Measurements from ENCODE around the gene RNU11. TPM values are rescaled to one million over a fixed set of nuclear protein-coding genes. Genes with fewer than 3 reads are reported as not detected.
A peak's percentile ranks its signal among the peaks of the same experiment; 100 is the strongest.
"Not testable (repeated sequence)": the region's sequence is repeated elsewhere in the genome, so short reads cannot be mapped to it uniquely, and the experiment has no call there.

RNU11 gene
- total and polyA plus RNA-seq, 7 donors = not detected

DNA sequence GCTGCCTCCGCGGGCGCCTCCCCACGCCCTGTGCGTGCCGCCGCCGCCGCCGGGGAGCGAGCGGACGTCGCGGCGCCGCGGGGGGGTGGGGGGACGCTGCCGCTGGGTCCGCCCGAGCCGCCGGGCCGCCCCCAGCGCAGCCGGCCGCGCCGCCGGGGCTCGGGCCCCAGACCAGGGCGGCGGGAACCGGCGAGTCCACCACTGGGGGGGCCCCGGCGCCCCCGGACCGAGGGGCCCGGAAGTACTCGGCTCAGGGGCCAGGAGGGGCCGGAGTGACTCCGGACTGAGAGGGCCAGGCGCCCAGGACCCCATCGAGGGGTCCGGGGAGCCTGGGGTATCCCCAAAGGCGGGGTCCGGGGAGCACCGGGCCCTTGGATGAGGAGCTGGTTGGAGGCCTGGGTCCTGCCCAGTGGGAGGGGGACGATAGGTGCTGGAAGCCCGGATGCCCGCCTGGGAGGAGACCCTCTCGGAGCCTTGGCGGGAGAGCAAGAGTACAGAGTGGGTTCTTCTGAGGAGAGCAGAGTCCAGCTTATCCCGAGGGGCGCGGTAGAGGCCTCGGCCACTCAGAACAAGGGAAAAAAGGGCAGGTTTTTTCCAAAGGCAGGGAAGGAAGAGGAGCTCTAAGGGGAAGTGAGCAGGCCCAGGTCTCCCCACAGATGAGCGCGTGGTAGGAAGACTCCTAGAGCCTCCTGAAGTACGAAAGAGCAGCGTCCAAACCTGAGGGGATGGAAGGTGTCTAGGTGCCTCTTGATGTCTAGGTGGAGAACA lies 20.7 kb downstream of the RNU11 start:
- intact Hi-C loops (cut with DNase I) = loop anchor here in 1 of 2 donors (2.0 kb wide), 1 partner anchor 20 kb away; the partner anchor contains the start of gene RNU11
- DNase-seq (peak; percentile 81 to 85), ATAC-seq (peak; percentile 82 to 85 (median 84))
- WGBS, 3 donors = 1 to 2% (median 2%) methylated on average over 26 to 56 of the region's 63 CpGs
- peak overlapping the region; percentile 99 for H3K27ac ChIP-seq
- H3K4me1 ChIP-seq = peaks cover 5% of the 10 kb centered on the region
- H3K27me3 ChIP-seq (ENCODE audit: insufficient read depth in 3 of 3, low read length in 2 of 3) = no peaks in the 10 kb centered on the region
- H3K4me3 ChIP-seq = peak overlapping the region; percentile 82
- no peaks in the 10 kb centered on the region for H3K9me3 ChIP-seq
- TF ChIP-seq CTCF (IDR thresholded peaks at IDR 0.05) = no peak
- no peaks in the 10 kb centered on the region for H3K36me3 ChIP-seq (ENCODE audit: insufficient read depth in 1 of 2, low read depth in 1 of 2)

GRCh38 chr1:28671254-28671780 lies 22.9 kb downstream of the RNU11 start:
- H3K9me3 ChIP-seq = no peaks in the 10 kb centered on the region
- no peak for TF ChIP-seq CTCF (IDR thresholded peaks at IDR 0.05)
- no peaks in the 10 kb centered on the region for H3K36me3 ChIP-seq (ENCODE audit: insufficient read depth in 1 of 2, low read depth in 1 of 2)
- no peak overlapping the region for H3K4me3 ChIP-seq
- DNase-seq (no peak), ATAC-seq (no peak)
- intact Hi-C loops (cut with DNase I) = loop anchor here in 1 of 2 donors (10.0 kb wide), 1 partner anchor 63 kb away; the partner anchor contains the start of gene YTHDF2
- H3K27me3 ChIP-seq (ENCODE audit: insufficient read depth in 3 of 3, low read length in 2 of 3) = no peaks in the 10 kb centered on the region
- peaks cover 11% of the 10 kb centered on the region for H3K4me1 ChIP-seq
- WGBS, 3 donors = 86 to 91% (median 86%) methylated on average over 20 of the region's 20 CpGs
- H3K27ac ChIP-seq = no peak overlapping the region

DNA sequence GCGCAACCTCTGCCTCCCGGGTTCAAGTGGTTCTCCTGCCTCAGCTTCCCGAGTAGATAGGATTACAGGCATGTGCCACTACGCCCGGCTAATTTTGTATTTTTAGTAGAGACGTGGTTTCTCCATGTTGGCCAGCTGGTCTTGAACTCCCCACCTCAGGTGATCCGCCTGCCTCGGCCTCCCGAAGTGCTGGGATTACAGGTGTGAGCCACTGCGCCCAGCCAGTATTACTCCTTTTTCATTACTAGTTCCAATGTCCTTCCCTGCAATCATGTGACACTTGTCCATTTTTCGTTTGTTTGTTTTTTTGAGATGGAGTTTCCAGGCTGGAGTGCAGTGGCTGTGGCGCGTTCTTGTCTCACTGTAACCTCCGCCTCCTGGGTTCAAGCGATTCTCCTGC lies 24.6 kb downstream of the RNU11 start:
- not testable (repeated sequence) for ATAC-seq; H3K27me3 ChIP-seq (ENCODE audit: insufficient read depth in 3 of 3, low read length in 2 of 3); DNase-seq; H3K27ac ChIP-seq; H3K9me3 ChIP-seq; H3K36me3 ChIP-seq (ENCODE audit: insufficient read depth in 1 of 2, low read depth in 1 of 2); H3K4me1 ChIP-seq; H3K4me3 ChIP-seq
- WGBS, 3 donors = 90 to 95% (median 93%) methylated on average over 15 of the region's 15 CpGs
- intact Hi-C loops (cut with DNase I) = loop anchor here in 1 of 2 donors (10.0 kb wide), 1 partner anchor 62 kb away; the partner anchor contains the start of gene YTHDF2

DNA sequence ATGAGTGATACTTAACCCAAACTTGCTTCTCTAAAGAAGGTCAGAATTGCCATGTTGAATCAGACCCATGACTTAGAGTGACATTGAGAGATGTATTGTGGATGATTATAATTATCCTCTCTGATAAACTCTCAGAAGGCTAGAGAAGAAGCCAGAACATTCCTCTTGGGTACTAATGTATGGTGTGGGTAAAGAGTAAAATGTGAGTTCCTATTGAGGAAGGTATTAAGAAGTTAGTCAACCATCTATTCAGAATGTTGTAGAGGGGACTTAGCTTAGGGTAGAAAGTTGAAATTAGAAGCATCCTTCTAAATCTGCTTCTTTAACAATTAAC lies 27.5 kb downstream of the RNU11 start:
- Histone ChIP-seq H3K4me3 (peak overlapping the region; percentile 32), H3K9me3 (no peaks in the 10 kb centered on the region), H3K4me1 (peaks cover 7% of the 10 kb centered on the region), H3K36me3 (ENCODE audit: insufficient read depth in 1 of 2, low read depth in 1 of 2) (no peaks in the 10 kb centered on the region), H3K27me3 (ENCODE audit: insufficient read depth in 3 of 3, low read length in 2 of 3) (no peaks in the 10 kb centered on the region), H3K27ac (peak overlapping the region; percentile 83)
- intact Hi-C loops (cut with DNase I) = loop anchor here in 1 of 2 donors (10.0 kb wide), 1 partner anchor 59 kb away; the partner anchor contains the start of gene YTHDF2
- DNase-seq (no peak), ATAC-seq (no peak)
- TF ChIP-seq CTCF (IDR thresholded peaks at IDR 0.05) = no peak

GRCh38 chr1:28680151-28680550 lies 31.8 kb downstream of the RNU11 start:
- H3K27ac ChIP-seq = no peak overlapping the region
- 98 to 99% (median 98%) methylated on average over 4 of the region's 4 CpGs for WGBS, 3 donors
- no peak for DNase-seq
- TF ChIP-seq CTCF (IDR thresholded peaks at IDR 0.05) = no peak
- peaks cover 0 to 27% of the 10 kb centered on the region in 2 donors for H3K36me3 ChIP-seq (ENCODE audit: insufficient read depth in 1 of 2, low read depth in 1 of 2)
- no peak for ATAC-seq
- H3K27me3 ChIP-seq (ENCODE audit: insufficient read depth in 3 of 3, low read length in 2 of 3) = no peaks in the 10 kb centered on the region
- intact Hi-C loops (cut with DNase I) = no loop called here
- no peak overlapping the region for H3K4me3 ChIP-seq
- H3K4me1 ChIP-seq = peaks cover 7% of the 10 kb centered on the region
- no peaks in the 10 kb centered on the region for H3K9me3 ChIP-seq

Measured in psoas muscle (tissue), 8 donors.